Prostate gland (tissue), 2 donors: ENCODE measurements around the gene RNU6-1.

Source experiments
- CTCF ChIP-seq, 4 experiments: fragments of 200-600 bp in 2 of 4; fragments of 450-650 bp in 2 of 4; sonication (generic) in 2 of 4; IDR thresholded peaks; 1 replicate in 3 of 4; 2 replicates in 1 of 4; pipeline ENCODE4 v1.5.1; 2016 to 2019; ENCODE audit warnings: antibody characterized with exemption in 4 of 4, mild to moderate bottlenecking in 2 of 4, moderate library complexity in 2 of 4
- POLR2A ChIP-seq: fragments of 450-650 bp; IDR thresholded peaks from one replicate; pipeline ENCODE4 v1.6.1; 2016; ENCODE audit warnings: antibody characterized with exemption, mild to moderate bottlenecking
- POLR2AphosphoS5 ChIP-seq: sonication (generic); formaldehyde crosslinking; IDR thresholded peaks from one replicate; pipeline ENCODE4 v1.6.1; 2017; ENCODE audit warnings: antibody characterized with exemption

GRCh38 chr15:67796196-67797127 is 43.4 kb downstream of the RNU6-1 start:
- no peak for TF ChIP-seq CTCF (IDR thresholded peaks at IDR 0.05)
- no peak for TF ChIP-seq POLR2A
- no peak for TF ChIP-seq POLR2AphosphoS5
